ENCODE data around the gene SGIP1.

DNA sequence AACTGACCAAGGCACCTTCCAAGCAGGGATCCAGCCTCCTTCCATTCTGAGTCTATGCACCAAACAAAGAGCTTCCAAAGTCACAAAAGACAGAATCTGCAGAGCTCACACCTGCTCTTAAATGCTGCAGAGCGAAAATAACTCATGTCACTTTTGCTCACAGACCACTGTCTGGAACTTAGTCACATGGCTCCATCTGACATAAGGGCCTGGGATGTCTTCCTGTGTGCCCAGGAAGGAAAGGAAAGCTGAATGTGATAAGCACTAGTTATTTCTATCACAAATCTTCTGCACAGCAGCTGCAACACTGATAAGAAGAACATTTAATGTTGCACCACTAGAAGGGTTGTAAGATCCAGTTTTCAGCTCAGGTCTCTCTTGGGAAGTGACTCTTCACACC, 39.5 kb upstream of the SGIP1 start:
- TF ChIP-seq, protein P1, sequence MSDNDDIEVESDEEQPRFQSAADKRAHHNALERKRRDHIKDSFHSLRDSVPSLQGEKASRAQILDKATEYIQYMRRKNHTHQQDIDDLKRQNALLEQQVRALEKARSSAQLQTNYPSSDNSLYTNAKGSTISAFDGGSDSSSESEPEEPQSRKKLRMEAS (IDR thresholded peaks at IDR 0.05; ENCODE audit: insufficient read depth, insufficient read length) = no peak
- TF ChIP-seq, protein P2, sequence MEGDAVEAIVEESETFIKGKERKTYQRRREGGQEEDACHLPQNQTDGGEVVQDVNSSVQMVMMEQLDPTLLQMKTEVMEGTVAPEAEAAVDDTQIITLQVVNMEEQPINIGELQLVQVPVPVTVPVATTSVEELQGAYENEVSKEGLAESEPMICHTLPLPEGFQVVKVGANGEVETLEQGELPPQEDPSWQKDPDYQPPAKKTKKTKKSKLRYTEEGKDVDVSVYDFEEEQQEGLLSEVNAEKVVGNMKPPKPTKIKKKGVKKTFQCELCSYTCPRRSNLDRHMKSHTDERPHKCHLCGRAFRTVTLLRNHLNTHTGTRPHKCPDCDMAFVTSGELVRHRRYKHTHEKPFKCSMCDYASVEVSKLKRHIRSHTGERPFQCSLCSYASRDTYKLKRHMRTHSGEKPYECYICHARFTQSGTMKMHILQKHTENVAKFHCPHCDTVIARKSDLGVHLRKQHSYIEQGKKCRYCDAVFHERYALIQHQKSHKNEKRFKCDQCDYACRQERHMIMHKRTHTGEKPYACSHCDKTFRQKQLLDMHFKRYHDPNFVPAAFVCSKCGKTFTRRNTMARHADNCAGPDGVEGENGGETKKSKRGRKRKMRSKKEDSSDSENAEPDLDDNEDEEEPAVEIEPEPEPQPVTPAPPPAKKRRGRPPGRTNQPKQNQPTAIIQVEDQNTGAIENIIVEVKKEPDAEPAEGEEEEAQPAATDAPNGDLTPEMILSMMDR (IDR thresholded peaks at IDR 0.05; ENCODE audit: extremely low read depth in 1 of 2, insufficient read depth in 1 of 2, low read depth in 1 of 2, low read length in 2 of 2) = no peak
- TF ChIP-seq POLR2A (IDR thresholded peaks at IDR 0.05; ENCODE audit: low read depth, low read length) (no peak), GATA2 (IDR thresholded peaks at IDR 0.05; ENCODE audit: insufficient read depth, insufficient read length, low read depth, low read length) (peak; percentile 63)
